Measurements from ENCODE around the gene GSDMA. TPM values are rescaled to one million over a fixed set of nuclear protein-coding genes. Genes with fewer than 3 reads are reported as not detected.
A peak's percentile ranks its signal among the peaks of the same experiment; 100 is the strongest.
"Not testable (repeated sequence)": the region's sequence is repeated elsewhere in the genome, so short reads cannot be mapped to it uniquely, and the experiment has no call there.

GSDMA gene
- total and polyA plus RNA-seq, 5 donors = 0.29 to 0.97 (median 0.53) TPM; not detected in 2

- Histone ChIP-seq H3K27ac (ENCODE audit: low read length) (peak overlapping the region; percentile 66), H3K9me3 (ENCODE audit: control insufficient read depth, low read length) (no peaks in the 10 kb centered on the region), H3K4me1 (ENCODE audit: control insufficient read depth, insufficient read depth, low read length) (peaks cover 3% of the 10 kb centered on the region), H3K4me3 (ENCODE audit: low read length) (no peak overlapping the region), H3K27me3 (ENCODE audit: control insufficient read depth, insufficient read depth) (no peaks in the 10 kb centered on the region)
- intact Hi-C loops (cut with DNase I) = no loop called here
- 81% methylated on average over 5 of the region's 5 CpGs for WGBS
- DNase-seq = no peak
- ATAC-seq = no peak
These were observed 28.5 kb upstream of the GSDMA start for GRCh38 chr17:39934324-39934723.

GRCh38 chr17:39935909-39936308, 26.9 kb upstream of the GSDMA start:
- intact Hi-C loops (cut with DNase I) = no loop called here
- no peak overlapping the region for H3K27ac ChIP-seq (ENCODE audit: low read length)
- H3K27me3 ChIP-seq (ENCODE audit: control insufficient read depth, insufficient read depth) = no peaks in the 10 kb centered on the region
- no peak for DNase-seq
- H3K4me3 ChIP-seq (ENCODE audit: low read length) = no peak overlapping the region
- WGBS = 65% methylated on average over 3 of the region's 3 CpGs
- no peaks in the 10 kb centered on the region for H3K9me3 ChIP-seq (ENCODE audit: control insufficient read depth, low read length)
- no peak for ATAC-seq
- peaks cover 3% of the 10 kb centered on the region for H3K4me1 ChIP-seq (ENCODE audit: control insufficient read depth, insufficient read depth, low read length)

GRCh38 chr17:39937447-39937846, 25.4 kb upstream of the GSDMA start:
- intact Hi-C loops (cut with DNase I) = no loop called here
- no peak for DNase-seq
- Histone ChIP-seq H3K27ac (ENCODE audit: low read length) (no peak overlapping the region), H3K4me3 (ENCODE audit: low read length) (no peak overlapping the region), H3K27me3 (ENCODE audit: control insufficient read depth, insufficient read depth) (no peaks in the 10 kb centered on the region), H3K4me1 (ENCODE audit: control insufficient read depth, insufficient read depth, low read length) (peaks cover 3% of the 10 kb centered on the region), H3K9me3 (ENCODE audit: control insufficient read depth, low read length) (no peaks in the 10 kb centered on the region)
- ATAC-seq = no peak
- 92% methylated on average over 3 of the region's 3 CpGs for WGBS

GRCh38 chr17:39938140-39938869, 24.5 kb upstream of the GSDMA start:
- DNase-seq = no peak

GRCh38 chr17:39939106-39939505, 23.7 kb upstream of the GSDMA start:
- no peaks in the 10 kb centered on the region for H3K27me3 ChIP-seq (ENCODE audit: control insufficient read depth, insufficient read depth)
- ATAC-seq = no peak
- H3K4me3 ChIP-seq (ENCODE audit: low read length) = no peak overlapping the region
- H3K27ac ChIP-seq (ENCODE audit: low read length) = no peak overlapping the region
- no peak for DNase-seq
- H3K9me3 ChIP-seq (ENCODE audit: control insufficient read depth, low read length) = no peaks in the 10 kb centered on the region
- 84% methylated on average over 3 of the region's 3 CpGs for WGBS
- intact Hi-C loops (cut with DNase I) = no loop called here
- H3K4me1 ChIP-seq (ENCODE audit: control insufficient read depth, insufficient read depth, low read length) = peaks cover 3% of the 10 kb centered on the region

More at GRCh38 chr17:39938140-39938869, 24.5 kb upstream of the GSDMA start:
- Histone ChIP-seq H3K27ac (ENCODE audit: low read length) (no peak overlapping the region), H3K4me3 (ENCODE audit: low read length) (no peak overlapping the region), H3K4me1 (ENCODE audit: control insufficient read depth, insufficient read depth, low read length) (peaks cover 3% of the 10 kb centered on the region), H3K27me3 (ENCODE audit: control insufficient read depth, insufficient read depth) (no peaks in the 10 kb centered on the region), H3K9me3 (ENCODE audit: control insufficient read depth, low read length) (no peaks in the 10 kb centered on the region)
- 70% methylated on average over 8 of the region's 8 CpGs for WGBS
- intact Hi-C loops (cut with DNase I) = no loop called here
- ATAC-seq = no peak

- Histone ChIP-seq H3K9me3 (ENCODE audit: control insufficient read depth, low read length) (no peaks in the 10 kb centered on the region), H3K27ac (ENCODE audit: low read length) (no peak overlapping the region), H3K27me3 (ENCODE audit: control insufficient read depth, insufficient read depth) (no peaks in the 10 kb centered on the region), H3K4me1 (ENCODE audit: control insufficient read depth, insufficient read depth, low read length) (peaks cover 3% of the 10 kb centered on the region), H3K4me3 (ENCODE audit: low read length) (no peak overlapping the region)
- intact Hi-C loops (cut with DNase I) = no loop called here
- DNase-seq (no peak), ATAC-seq (peak in 1 of 2 donors; percentile 23)
- 45% methylated on average over 6 of the region's 6 CpGs for WGBS
These were observed 23.0 kb upstream of the GSDMA start for GRCh38 chr17:39939588-39940419.

GRCh38 chr17:39943702-39944392, 19.0 kb upstream of the GSDMA start:
- Histone ChIP-seq H3K9me3 (ENCODE audit: control insufficient read depth, low read length) (no peaks in the 10 kb centered on the region), H3K27ac (ENCODE audit: low read length) (no peak overlapping the region), H3K4me1 (ENCODE audit: control insufficient read depth, insufficient read depth, low read length) (no peaks in the 10 kb centered on the region), H3K4me3 (ENCODE audit: low read length) (no peak overlapping the region), H3K27me3 (ENCODE audit: control insufficient read depth, insufficient read depth) (no peaks in the 10 kb centered on the region)
- no peak for ATAC-seq
- WGBS = 89% methylated on average over 14 of the region's 14 CpGs
- no peak for DNase-seq
- intact Hi-C loops (cut with DNase I) = no loop called here

- intact Hi-C loops (cut with DNase I) = no loop called here
- Histone ChIP-seq H3K27me3 (ENCODE audit: control insufficient read depth, insufficient read depth) (no peaks in the 10 kb centered on the region), H3K4me1 (ENCODE audit: control insufficient read depth, insufficient read depth, low read length) (no peaks in the 10 kb centered on the region), H3K27ac (ENCODE audit: low read length) (no peak overlapping the region), H3K4me3 (ENCODE audit: low read length) (no peak overlapping the region), H3K9me3 (ENCODE audit: control insufficient read depth, low read length) (no peaks in the 10 kb centered on the region)
- ATAC-seq (no peak), DNase-seq (no peak)
- WGBS = 78% methylated on average over 16 of the region's 16 CpGs
These were observed 18.5 kb upstream of the GSDMA start for GRCh38 chr17:39944393-39944711.

GRCh38 chr17:39946551-39947330, 16.1 kb upstream of the GSDMA start:
- DNase-seq = peak in 2 of 3 donors; percentile 65 to 75
- H3K9me3 ChIP-seq (ENCODE audit: control insufficient read depth, low read length) = no peaks in the 10 kb centered on the region
- H3K4me3 ChIP-seq (ENCODE audit: low read length) = no peak overlapping the region
- intact Hi-C loops (cut with DNase I) = no loop called here
- 66% methylated on average over 15 of the region's 15 CpGs for WGBS
- no peak overlapping the region for H3K27ac ChIP-seq (ENCODE audit: low read length)
- no peaks in the 10 kb centered on the region for H3K27me3 ChIP-seq (ENCODE audit: control insufficient read depth, insufficient read depth)
- H3K4me1 ChIP-seq (ENCODE audit: control insufficient read depth, insufficient read depth, low read length) = no peaks in the 10 kb centered on the region
- peak in 1 of 2 donors; percentile 10 for ATAC-seq

- ATAC-seq; H3K4me1 ChIP-seq (ENCODE audit: control insufficient read depth, insufficient read depth, low read length); H3K4me3 ChIP-seq (ENCODE audit: low read length); H3K27ac ChIP-seq (ENCODE audit: low read length); intact Hi-C loops (cut with DNase I); H3K27me3 ChIP-seq (ENCODE audit: control insufficient read depth, insufficient read depth); DNase-seq; H3K9me3 ChIP-seq (ENCODE audit: control insufficient read depth, low read length): not testable (repeated sequence)
- WGBS = 72% methylated on average over 5 of the region's 5 CpGs
These were observed 14.3 kb upstream of the GSDMA start for GRCh38 chr17:39948489-39948828.
